GM21367 (cell line): Measurements from ENCODE around the gene REELD1.

Source experiments
- ATAC-seq: cut with Tn5 transposase; IDR thresholded peaks from one replicate; pipeline ENCODE4 v1.9.1; 2021; ENCODE audit not compliant: unreplicated experiment

The REELD1 gene

GRCh38 chr4:146224326-146224966, 10.1 kb downstream of the REELD1 start:
- ATAC-seq: no peak

GRCh38 chr4:146229406-146229805, 15.1 kb downstream of the REELD1 start:
- ATAC-seq: no peak

GRCh38 chr4:146232131-146232722, 17.9 kb downstream of the REELD1 start:
- ATAC-seq: no peak

GRCh38 chr4:146235654-146236177, 21.4 kb downstream of the REELD1 start:
- ATAC-seq: no peak

- ATAC-seq: no peak
Measured at GRCh38 chr4:146236216-146236615, 21.9 kb downstream of the REELD1 start.

GRCh38 chr4:146237092-146237491, 22.8 kb downstream of the REELD1 start:
- no peak for ATAC-seq

- no peak for ATAC-seq
Measured at GRCh38 chr4:146238107-146238506, 23.8 kb downstream of the REELD1 start.

- peak; percentile 75 for ATAC-seq
Measured at GRCh38 chr4:146243141-146243882, 29.0 kb downstream of the REELD1 start.

- ATAC-seq: no peak
Measured at GRCh38 chr4:146243883-146244277, 29.5 kb downstream of the REELD1 start.

- no peak for ATAC-seq
Measured at GRCh38 chr4:146244496-146244895, 30.2 kb downstream of the REELD1 start.

- no peak for ATAC-seq
Measured at GRCh38 chr4:146245246-146245645, 30.9 kb downstream of the REELD1 start.

- no peak for ATAC-seq
Measured at GRCh38 chr4:146245850-146246249, 31.5 kb downstream of the REELD1 start.

- no peak for ATAC-seq
Measured at GRCh38 chr4:146246381-146246780, 32.0 kb downstream of the REELD1 start.

- no peak for ATAC-seq
Measured at GRCh38 chr4:146247356-146247755, 33.0 kb downstream of the REELD1 start.

- ATAC-seq: no peak
Measured at GRCh38 chr4:146252969-146253611, 38.8 kb downstream of the REELD1 start.

GRCh38 chr4:146255463-146255862, 41.1 kb downstream of the REELD1 start:
- ATAC-seq: no peak

GRCh38 chr4:146255874-146256273, 41.5 kb downstream of the REELD1 start:
- ATAC-seq: no peak

GRCh38 chr4:146256328-146256727, 42.0 kb downstream of the REELD1 start:
- ATAC-seq: no peak

GRCh38 chr4:146257511-146257910, 43.2 kb downstream of the REELD1 start:
- ATAC-seq: no peak

- no peak for ATAC-seq
Measured at GRCh38 chr4:146260521-146260920, 46.2 kb downstream of the REELD1 start.

- no peak for ATAC-seq
Measured at GRCh38 chr4:146261041-146261440, 46.7 kb downstream of the REELD1 start.

- no peak for ATAC-seq
Measured at GRCh38 chr4:146263793-146264192, 49.5 kb downstream of the REELD1 start.
